ENCODE results near the gene OR6C65.

DNA sequence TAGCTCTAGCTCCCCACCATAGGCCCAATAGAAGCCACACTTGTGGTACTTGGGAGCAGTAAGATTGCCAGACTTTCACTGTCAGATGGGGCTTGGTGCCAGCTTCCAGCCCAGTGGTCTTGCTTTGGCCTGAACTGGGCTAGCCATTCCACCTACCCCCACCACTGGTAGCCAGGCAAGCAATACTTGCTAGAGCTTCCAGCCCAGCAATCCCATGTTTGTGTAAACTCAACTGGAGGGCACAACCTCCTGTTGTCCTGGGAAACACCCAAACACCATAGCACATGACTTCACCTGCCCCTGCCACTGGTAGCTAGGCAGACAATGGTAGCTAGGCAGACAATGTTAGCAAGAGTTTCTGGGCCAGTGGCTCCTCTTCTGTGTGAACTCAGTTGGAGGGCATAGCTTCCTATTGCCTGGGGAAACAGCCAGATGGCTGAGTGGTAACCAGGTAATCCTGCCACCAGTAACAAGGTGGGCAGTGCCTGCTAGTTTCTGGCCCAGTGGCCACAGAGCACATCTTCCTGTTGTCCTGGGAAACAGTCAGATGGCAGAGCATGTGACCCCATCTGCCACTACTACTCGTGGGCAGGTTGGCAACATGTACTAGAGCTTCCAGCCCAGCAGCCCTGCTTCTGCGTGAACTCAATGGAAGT, 20.1 kb downstream of the OR6C65 start:
- TF ChIP-seq FOXK2 (IDR thresholded peaks at IDR 0.05) = no peak
- no peak for TF ChIP-seq BHLHE40 (IDR thresholded peaks at IDR 0.05; ENCODE audit: borderline replicate concordance)
- TF ChIP-seq SP1 (IDR thresholded peaks at IDR 0.05) = no peak
- no peak for TF ChIP-seq ELF4 (IDR thresholded peaks at IDR 0.05)
- TF ChIP-seq NFRKB (IDR thresholded peaks at IDR 0.05) = no peak
- no peak for TF ChIP-seq CTBP1 (IDR thresholded peaks at IDR 0.05; ENCODE audit: borderline replicate concordance)
- TF ChIP-seq ZNF384 (IDR thresholded peaks at IDR 0.05) = no peak
- no peak for TF ChIP-seq SUZ12 (IDR thresholded peaks at IDR 0.05)
- no peak for TF ChIP-seq ARNT (IDR thresholded peaks at IDR 0.05)
- no peak for TF ChIP-seq FOXA1 (IDR thresholded peaks at IDR 0.05)
- TF ChIP-seq TARDBP (IDR thresholded peaks at IDR 0.05) = no peak
- TF ChIP-seq, protein P1, sequence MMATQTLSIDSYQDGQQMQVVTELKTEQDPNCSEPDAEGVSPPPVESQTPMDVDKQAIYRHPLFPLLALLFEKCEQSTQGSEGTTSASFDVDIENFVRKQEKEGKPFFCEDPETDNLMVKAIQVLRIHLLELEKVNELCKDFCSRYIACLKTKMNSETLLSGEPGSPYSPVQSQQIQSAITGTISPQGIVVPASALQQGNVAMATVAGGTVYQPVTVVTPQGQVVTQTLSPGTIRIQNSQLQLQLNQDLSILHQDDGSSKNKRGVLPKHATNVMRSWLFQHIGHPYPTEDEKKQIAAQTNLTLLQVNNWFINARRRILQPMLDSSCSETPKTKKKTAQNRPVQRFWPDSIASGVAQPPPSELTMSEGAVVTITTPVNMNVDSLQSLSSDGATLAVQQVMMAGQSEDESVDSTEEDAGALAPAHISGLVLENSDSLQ (IDR thresholded peaks at IDR 0.05) = no peak
- TF ChIP-seq FOXM1 (IDR thresholded peaks at IDR 0.05; ENCODE audit: borderline replicate concordance) = no peak
- no peak for TF ChIP-seq L3MBTL2 (conservative IDR thresholded peaks at IDR 0.05)

Measured in HEK293T (cell line).